ENCODE measurements around the gene HLCS. TPM values are rescaled to one million over a fixed set of nuclear protein-coding genes. Genes with fewer than 3 reads are reported as not detected.
A peak's percentile ranks its signal among the peaks of the same experiment; 100 is the strongest.

Gene HLCS
- polyA plus RNA-seq, 4 donors, result 16.5 to 18.5 (median 17.6) TPM

GRCh38 chr21:36756527-36756926, 209.9 kb downstream of the HLCS start:
- DNase-seq (ENCODE audit: low read depth in 4 of 4, low spot score in 3 of 4), result no peak

DNA sequence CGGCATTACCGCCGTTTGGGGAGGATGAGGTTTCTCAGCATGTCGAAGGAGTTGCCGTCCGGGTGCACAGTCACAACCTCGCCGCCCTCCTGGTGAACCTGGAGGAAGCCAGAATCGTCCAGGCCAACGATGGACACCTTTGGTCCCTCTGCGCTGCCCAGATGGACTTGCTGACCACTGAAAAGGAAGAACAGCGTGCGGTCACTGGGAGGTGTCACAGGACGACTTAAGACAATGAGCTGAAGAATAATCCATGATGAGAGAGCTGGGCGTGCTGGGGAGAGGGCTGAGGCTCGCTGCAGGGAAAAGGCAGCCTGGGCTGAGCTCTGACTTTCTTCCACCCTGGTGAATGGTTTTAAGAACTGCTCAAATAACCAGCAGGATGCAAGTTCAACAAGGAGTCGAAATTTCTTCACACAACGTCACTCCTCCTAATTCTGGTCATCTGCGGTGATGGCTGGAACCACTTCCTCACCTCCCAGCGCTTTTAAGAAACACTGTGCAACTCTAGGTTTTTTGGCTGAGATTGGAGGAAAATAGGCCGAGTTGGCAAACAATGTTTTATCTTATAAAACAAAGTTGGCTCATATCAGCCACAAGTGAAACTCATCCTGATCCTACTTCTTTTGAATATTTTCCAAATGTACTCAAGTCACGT, 212.1 kb downstream of the HLCS start:
- DNase-seq (ENCODE audit: low read depth in 4 of 4, low spot score in 3 of 4), result no peak

- no peak for DNase-seq (ENCODE audit: low read depth in 4 of 4, low spot score in 3 of 4)
Measured at GRCh38 chr21:36753556-36753955, 212.9 kb downstream of the HLCS start.

- DNase-seq (ENCODE audit: low read depth in 4 of 4, low spot score in 3 of 4), result no peak
Measured at GRCh38 chr21:36751383-36751782, 215.1 kb downstream of the HLCS start.

DNA sequence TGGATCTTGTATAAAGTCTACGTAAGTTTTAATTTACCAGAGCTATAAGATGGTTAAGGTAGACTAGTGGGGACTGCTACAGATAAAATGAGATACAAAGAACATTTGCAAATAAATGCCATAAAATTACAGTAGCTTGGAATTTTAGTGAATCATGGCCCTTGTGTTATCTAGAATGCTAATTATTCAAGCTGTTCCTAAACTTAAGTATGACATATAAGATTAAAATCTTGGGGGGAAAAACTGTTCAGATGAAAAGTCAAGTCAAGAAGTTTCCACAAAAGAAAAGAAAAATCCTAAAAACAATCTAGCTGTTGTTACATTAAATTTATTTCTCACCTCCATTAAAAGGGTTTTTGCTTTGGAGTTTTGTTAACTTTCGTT, 215.9 kb downstream of the HLCS start:
- no peak for DNase-seq (ENCODE audit: low read depth in 4 of 4, low spot score in 3 of 4)

DNA sequence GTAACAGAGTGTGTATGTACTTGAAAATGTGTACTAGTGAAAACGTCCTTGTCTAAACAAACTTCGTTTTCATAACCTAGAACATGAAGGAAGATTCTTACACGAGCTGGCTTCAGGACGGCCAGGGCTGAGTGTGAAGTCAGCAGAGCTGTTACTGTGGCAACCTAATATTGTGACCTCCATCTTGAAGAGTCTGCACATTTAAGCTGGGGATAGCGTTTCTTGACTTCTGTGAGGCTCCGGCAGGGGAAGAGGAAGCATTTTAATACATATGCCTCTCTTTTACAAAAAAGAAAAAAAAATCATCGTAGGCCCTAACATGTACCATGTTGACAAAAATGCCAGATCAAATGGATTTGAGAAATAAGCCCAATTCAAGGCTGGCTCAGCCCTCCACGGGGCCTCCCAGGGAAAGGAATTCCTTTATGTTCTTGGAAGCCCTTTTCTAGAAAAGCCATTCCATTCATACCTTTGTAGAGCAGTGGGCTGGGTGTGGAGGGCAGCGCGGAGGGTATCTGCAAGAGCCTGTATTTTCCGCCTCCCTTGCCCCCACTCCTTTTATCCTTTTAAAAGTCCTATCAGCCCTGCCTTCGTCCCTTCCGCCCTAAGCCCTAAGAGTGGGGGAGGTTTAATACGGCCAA, 216.4 kb downstream of the HLCS start:
- DNase-seq (ENCODE audit: low read depth in 4 of 4, low spot score in 3 of 4), result no peak

DNA sequence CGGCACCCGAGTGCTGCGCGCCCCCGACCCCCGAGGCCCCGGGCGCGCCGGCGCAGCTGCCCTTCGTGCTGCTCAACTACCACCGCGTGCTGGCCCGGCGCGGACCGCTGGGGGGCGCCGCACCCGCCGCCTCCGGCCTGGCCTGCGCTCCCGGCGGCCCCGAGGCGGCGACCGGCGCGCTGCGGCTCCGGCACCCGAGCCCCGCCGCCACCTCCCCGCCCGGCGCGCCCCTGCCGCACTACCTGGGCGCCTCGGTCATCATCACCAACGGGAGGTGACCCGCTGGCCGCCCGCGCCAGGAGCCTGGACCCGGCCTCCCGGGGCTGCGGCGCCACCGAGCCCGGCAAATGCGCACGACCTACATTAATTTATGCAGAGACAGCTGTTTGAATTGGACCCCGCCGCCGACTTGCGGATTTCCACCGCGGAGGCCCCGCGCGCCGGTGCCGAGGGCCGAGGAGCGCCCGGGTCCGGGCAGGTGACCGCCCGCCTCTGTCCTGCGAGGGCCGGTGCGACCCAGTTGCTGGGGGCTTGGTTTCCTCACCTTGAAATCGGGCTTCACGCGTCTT, 218.6 kb downstream of the HLCS start:
- no peak for DNase-seq (ENCODE audit: low read depth in 4 of 4, low spot score in 3 of 4)

GRCh38 chr21:36747041-36747814, 219.2 kb downstream of the HLCS start:
- no peak for DNase-seq (ENCODE audit: low read depth in 4 of 4, low spot score in 3 of 4)

DNA sequence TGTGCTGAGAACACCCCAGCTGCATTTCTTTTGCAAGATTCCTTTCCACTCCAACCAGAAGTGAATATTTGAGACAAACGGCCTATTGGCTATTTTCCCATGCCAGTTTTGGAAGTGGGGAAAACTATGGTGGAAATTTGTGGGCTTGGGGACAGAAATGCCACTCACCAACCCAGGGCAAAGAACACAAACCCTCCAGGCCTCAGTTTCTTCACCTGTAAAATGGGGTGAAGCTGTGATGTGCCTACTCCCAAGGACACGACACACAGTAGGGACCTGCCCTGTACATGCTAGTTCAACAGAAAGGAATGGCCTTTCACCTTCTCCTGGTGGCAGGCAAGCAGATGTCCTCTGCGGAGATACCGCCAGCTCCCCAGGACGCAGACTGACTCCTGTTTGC, 221.0 kb downstream of the HLCS start:
- DNase-seq (ENCODE audit: low read depth in 4 of 4, low spot score in 3 of 4), result no peak

DNA sequence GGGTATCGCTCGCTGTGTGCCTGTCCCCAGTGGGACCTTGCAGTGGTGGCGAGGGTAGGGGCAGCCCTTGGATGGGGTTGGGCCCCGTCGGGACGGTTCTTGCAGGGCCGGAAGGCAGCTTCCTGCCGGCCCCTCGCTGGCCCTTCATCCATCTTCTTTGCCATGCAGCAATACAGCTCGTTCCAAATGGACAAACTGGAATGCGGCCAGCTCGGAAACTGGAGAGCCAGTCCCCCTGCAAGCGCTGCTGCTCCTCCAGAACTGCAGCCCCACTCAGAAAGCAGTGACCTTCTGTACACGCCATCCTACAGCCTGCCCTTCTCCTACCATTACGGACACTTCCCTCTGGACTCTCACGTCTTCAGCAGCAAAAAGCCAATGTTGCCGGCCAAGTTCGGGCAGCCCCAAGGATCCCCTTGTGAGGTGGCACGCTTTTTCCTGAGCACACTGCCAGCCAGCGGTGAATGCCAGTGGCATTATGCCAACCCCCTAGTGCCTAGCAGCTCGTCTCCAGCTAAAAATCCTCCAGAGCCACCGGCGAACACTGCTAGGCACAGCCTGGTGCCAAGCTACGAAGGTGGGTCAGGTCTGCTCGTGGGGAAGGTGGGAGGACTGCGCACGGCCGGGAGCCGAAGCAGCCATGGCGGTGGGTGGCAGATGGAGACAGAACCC, 221.8 kb downstream of the HLCS start:
- peak in 2 of 4 donors; percentile 73 to 80 for DNase-seq (ENCODE audit: low read depth in 4 of 4, low spot score in 3 of 4)

- DNase-seq (ENCODE audit: low read depth in 4 of 4, low spot score in 3 of 4), result no peak
Measured at GRCh38 chr21:36744190-36744559, 222.3 kb downstream of the HLCS start.

DNA sequence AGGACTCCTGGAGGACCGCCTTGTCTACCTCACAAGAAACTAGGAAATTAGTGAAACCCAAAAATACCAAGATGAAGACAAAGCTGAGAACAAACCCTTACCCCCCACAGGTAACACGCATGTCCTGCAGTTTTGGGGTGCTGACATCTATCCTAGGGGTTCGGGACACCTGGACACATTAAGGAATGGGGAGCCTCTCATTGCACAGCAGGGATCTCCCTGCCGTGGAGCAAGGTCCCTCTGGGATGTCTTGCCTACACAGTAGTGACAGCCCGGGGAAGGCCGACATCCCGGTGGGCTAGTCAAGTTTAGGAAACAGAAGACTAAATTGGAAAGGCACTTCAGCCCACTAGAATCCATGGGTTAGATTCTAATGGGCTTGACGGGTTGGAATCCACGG, 223.0 kb downstream of the HLCS start:
- no peak for DNase-seq (ENCODE audit: low read depth in 4 of 4, low spot score in 3 of 4)

- no peak for DNase-seq (ENCODE audit: low read depth in 4 of 4, low spot score in 3 of 4)
Measured at GRCh38 chr21:36743008-36743407, 223.5 kb downstream of the HLCS start.

DNA sequence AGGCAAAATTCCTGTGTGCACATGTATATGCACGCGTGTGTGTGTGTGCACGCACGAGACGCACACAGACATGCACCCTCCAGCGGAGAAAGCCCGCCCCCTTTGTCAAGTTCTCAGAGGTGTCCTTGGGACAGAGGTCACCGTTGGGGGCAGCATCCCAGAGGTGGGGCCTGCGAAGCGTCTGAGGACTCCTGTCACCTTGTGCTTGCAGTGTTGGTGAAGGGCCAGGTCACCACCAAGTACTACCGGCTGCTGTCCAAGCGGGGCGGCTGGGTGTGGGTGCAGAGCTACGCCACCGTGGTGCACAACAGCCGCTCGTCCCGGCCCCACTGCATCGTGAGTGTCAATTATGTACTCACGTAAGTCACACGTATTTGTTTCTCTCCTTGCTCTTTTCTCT, 225.0 kb downstream of the HLCS start:
- no peak for DNase-seq (ENCODE audit: low read depth in 4 of 4, low spot score in 3 of 4)

DNA sequence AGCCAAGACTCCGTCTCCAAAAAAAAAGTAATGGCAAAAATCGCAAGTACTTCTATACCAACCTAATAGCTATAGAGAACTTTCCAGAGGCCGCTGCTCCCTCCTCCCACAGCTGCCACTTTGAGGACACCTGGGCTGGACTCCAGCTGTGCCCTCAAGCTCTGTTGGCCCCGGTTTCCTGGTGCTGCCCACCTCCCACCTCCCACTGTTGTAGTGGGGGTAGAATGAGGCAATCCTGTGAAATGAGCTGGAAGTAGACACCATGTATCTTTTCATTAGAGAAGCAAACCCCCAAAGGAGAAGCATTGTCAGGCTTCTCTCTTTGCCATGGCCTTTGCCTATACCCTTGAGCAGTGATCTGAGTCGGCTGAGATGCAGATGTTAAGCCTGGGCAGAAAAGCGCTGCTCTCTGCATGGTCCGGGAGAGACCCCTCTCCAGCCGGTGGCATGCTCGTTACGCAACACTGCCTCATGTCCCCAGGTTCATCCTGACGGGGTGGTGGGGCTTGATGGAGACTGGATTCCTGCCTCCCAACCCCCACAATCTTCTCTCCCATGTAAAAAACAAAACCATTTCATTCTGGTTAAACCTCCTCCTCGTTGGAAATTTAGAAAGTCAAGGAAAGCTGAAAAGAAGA, 227.9 kb downstream of the HLCS start:
- DNase-seq (ENCODE audit: low read depth in 4 of 4, low spot score in 3 of 4), result no peak

DNA sequence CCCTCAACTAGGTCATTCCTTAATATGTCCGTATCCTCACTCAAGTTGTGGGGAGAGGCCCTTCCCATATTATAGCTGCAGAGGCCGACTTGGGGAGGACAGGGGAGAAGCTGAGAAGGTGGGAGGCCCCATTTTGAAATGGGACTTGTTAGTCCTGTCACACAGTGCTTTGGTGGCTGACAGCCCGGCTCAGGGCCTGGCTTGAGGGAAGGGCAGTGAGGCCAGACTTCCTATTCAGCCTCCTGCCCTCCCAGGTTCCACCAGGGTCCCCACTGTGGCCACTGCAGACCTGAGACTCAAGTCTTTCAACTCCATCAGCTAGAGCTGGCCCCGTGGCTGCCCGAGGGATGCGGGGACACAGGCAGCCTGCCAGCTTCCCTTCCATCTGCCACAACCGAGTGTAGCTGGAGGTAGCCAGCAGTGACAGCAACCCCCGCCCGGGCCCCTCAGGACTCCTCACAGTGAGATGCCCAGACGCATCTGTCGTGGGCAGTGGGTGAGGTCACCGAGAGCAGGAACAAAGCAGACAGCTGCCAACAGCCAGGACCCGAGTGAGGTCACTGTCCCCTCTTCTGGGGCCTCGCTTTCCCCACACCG, 230.6 kb downstream of the HLCS start:
- DNase-seq (ENCODE audit: low read depth in 4 of 4, low spot score in 3 of 4), result no peak

DNA sequence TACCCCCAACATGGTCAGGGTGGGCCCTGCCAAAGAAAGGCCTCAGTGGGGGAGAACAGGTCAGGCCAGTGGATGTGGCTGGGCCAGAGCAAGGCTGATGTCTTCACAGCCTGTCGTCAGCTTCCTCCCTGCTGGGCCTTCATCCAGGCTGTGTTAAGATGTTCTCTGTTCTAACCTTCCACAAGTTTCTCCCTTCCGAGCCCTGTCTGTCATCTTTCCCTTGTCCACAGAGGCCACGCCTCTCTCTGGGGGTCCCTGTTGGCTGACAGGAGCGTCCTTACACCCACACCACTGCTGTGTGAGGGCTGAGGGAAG, 231.3 kb downstream of the HLCS start:
- no peak for DNase-seq (ENCODE audit: low read depth in 4 of 4, low spot score in 3 of 4)

- no peak for DNase-seq (ENCODE audit: low read depth in 4 of 4, low spot score in 3 of 4)
Measured at GRCh38 chr21:36734367-36735200, 231.9 kb downstream of the HLCS start.

GRCh38 chr21:36733857-36734256, 232.6 kb downstream of the HLCS start:
- DNase-seq (ENCODE audit: low read depth in 4 of 4, low spot score in 3 of 4), result no peak

Data from right renal pelvis (tissue), 4 donors.